ENCODE data around the gene THADA. TPM values are rescaled to one million over a fixed set of nuclear protein-coding genes. Genes with fewer than 3 reads are reported as not detected.
A peak's percentile ranks its signal among the peaks of the same experiment; 100 is the strongest.

The THADA gene
- total and polyA plus RNA-seq, 4 experiments from 2014 or later = 20.3 to 44.8 (median 32.8) TPM

- no peak for DNase-seq
- H3K9me3 ChIP-seq (ENCODE audit: control insufficient read depth in 1 of 2, low read length in 2 of 2) = no peaks in the 10 kb centered on the region
- no peak overlapping the region for H3K4me3 ChIP-seq (ENCODE audit: low read length in 2 of 2)
- H3K4me1 Mint-ChIP-seq = peaks cover 0 to 6% (median 3%) of the 10 kb centered on the region in 4 donors
- no peaks in the 10 kb centered on the region for H3K27me3 Mint-ChIP-seq
- peaks cover 0 to 2% (median 0%) of the 10 kb centered on the region in 8 donors for H3K9me3 Mint-ChIP-seq
- H3K36me3 Mint-ChIP-seq = peaks cover 50 to 53% of the 10 kb centered on the region in 2 donors
- intact Hi-C loops (cut with micrococcal nuclease) = no loop called here
- peak overlapping the region in 3 of 7 donors; percentile 4 to 43 (median 31) for H3K27ac Mint-ChIP-seq
- H3K27me3 ChIP-seq (ENCODE audit: insufficient read depth, low read length) = no peaks in the 10 kb centered on the region
- ChIA-PET POLR2A (ENCODE audit: partially characterized antibody) (no interaction called here), CTCF (ENCODE audit: partially characterized antibody) (no interaction called here)
- H3K4me3 Mint-ChIP-seq = no peak overlapping the region
- H3K27ac ChIP-seq (ENCODE audit: low read depth, low read length) = no peak overlapping the region
- H3K4me1 ChIP-seq (ENCODE audit: insufficient read depth, low read length) = no peaks in the 10 kb centered on the region
- H3K36me3 ChIP-seq (ENCODE audit: insufficient read depth, low read length) = no peaks in the 10 kb centered on the region
These were observed 252.1 kb downstream of the THADA start for GRCh38 chr2:43343573-43344304.

- H3K36me3 ChIP-seq (ENCODE audit: insufficient read depth, low read length) = no peaks in the 10 kb centered on the region
- H3K36me3 Mint-ChIP-seq = peaks cover 52 to 60% of the 10 kb centered on the region in 2 donors
- no peaks in the 10 kb centered on the region for H3K9me3 Mint-ChIP-seq
- H3K27me3 Mint-ChIP-seq = no peaks in the 10 kb centered on the region
- H3K4me3 ChIP-seq (ENCODE audit: low read length in 2 of 2) = no peak overlapping the region
- H3K9me3 ChIP-seq (ENCODE audit: control insufficient read depth in 1 of 2, low read length in 2 of 2) = no peaks in the 10 kb centered on the region
- H3K27ac ChIP-seq (ENCODE audit: low read depth, low read length) = no peak overlapping the region
- H3K27me3 ChIP-seq (ENCODE audit: insufficient read depth, low read length) = no peaks in the 10 kb centered on the region
- intact Hi-C loops (cut with micrococcal nuclease) = no loop called here
- DNase-seq = no peak
- H3K27ac Mint-ChIP-seq = peak overlapping the region in 3 of 7 donors; percentile 2 to 56 (median 31)
- POLR2A ChIA-PET (ENCODE audit: partially characterized antibody) = no interaction called here
- no peaks in the 10 kb centered on the region for H3K4me1 ChIP-seq (ENCODE audit: insufficient read depth, low read length)
- H3K4me1 Mint-ChIP-seq = peaks cover 0 to 3% (median under 1%) of the 10 kb centered on the region in 4 donors
- no peak overlapping the region for H3K4me3 Mint-ChIP-seq
- CTCF ChIA-PET (ENCODE audit: partially characterized antibody) = interaction anchor here (1.2 kb wide), 1 partner anchor 143 kb away, joined by 3 read pairs; no protein-coding TSS in a partner anchor
These were observed 253.7 kb downstream of the THADA start for GRCh38 chr2:43341959-43342757.

GRCh38 chr2:43340945-43341356, 254.9 kb downstream of the THADA start:
- no peaks in the 10 kb centered on the region for H3K9me3 Mint-ChIP-seq
- H3K27me3 Mint-ChIP-seq = no peaks in the 10 kb centered on the region
- no peak overlapping the region for H3K4me3 ChIP-seq (ENCODE audit: low read length in 2 of 2)
- intact Hi-C loops (cut with micrococcal nuclease) = no loop called here
- H3K4me1 Mint-ChIP-seq = peaks cover 0 to 1% (median under 1%) of the 10 kb centered on the region in 4 donors
- no peak overlapping the region for H3K27ac ChIP-seq (ENCODE audit: low read depth, low read length)
- DNase-seq = no peak
- ChIA-PET POLR2A (ENCODE audit: partially characterized antibody) (interaction anchor here (0.9 kb wide), 1 partner anchor 11 kb away, joined by 3 read pairs; no protein-coding TSS in a partner anchor), CTCF (ENCODE audit: partially characterized antibody) (interaction anchor here (0.9 to 1.0 kb wide), 2 partner anchors 28 to 144 kb away, joined by 3 read pairs; no protein-coding TSS in a partner anchor)
- H3K4me1 ChIP-seq (ENCODE audit: insufficient read depth, low read length) = no peaks in the 10 kb centered on the region
- no peak overlapping the region for H3K27ac Mint-ChIP-seq
- no peak overlapping the region for H3K4me3 Mint-ChIP-seq
- H3K27me3 ChIP-seq (ENCODE audit: insufficient read depth, low read length) = no peaks in the 10 kb centered on the region
- no peaks in the 10 kb centered on the region for H3K9me3 ChIP-seq (ENCODE audit: control insufficient read depth in 1 of 2, low read length in 2 of 2)
- H3K36me3 Mint-ChIP-seq = peaks cover 60 to 63% of the 10 kb centered on the region in 2 donors
- H3K36me3 ChIP-seq (ENCODE audit: insufficient read depth, low read length) = no peaks in the 10 kb centered on the region

- H3K36me3 ChIP-seq (ENCODE audit: insufficient read depth, low read length) = no peaks in the 10 kb centered on the region
- H3K4me3 Mint-ChIP-seq = no peak overlapping the region
- H3K9me3 Mint-ChIP-seq = no peaks in the 10 kb centered on the region
- intact Hi-C loops (cut with micrococcal nuclease) = no loop called here
- ChIA-PET CTCF (ENCODE audit: partially characterized antibody) (interaction anchor here (1.0 kb wide), 1 partner anchor 27 kb away, joined by 3 read pairs; no protein-coding TSS in a partner anchor), POLR2A (ENCODE audit: partially characterized antibody) (no interaction called here)
- peaks cover 60 to 65% of the 10 kb centered on the region in 2 donors for H3K36me3 Mint-ChIP-seq
- H3K4me1 Mint-ChIP-seq = peaks cover 0 to 1% (median under 1%) of the 10 kb centered on the region in 4 donors
- no peak overlapping the region for H3K27ac Mint-ChIP-seq
- no peak for DNase-seq
- H3K27me3 ChIP-seq (ENCODE audit: insufficient read depth, low read length) = no peaks in the 10 kb centered on the region
- no peaks in the 10 kb centered on the region for H3K4me1 ChIP-seq (ENCODE audit: insufficient read depth, low read length)
- no peak overlapping the region for H3K27ac ChIP-seq (ENCODE audit: low read depth, low read length)
- no peak overlapping the region for H3K4me3 ChIP-seq (ENCODE audit: low read length in 2 of 2)
- H3K9me3 ChIP-seq (ENCODE audit: control insufficient read depth in 1 of 2, low read length in 2 of 2) = no peaks in the 10 kb centered on the region
- H3K27me3 Mint-ChIP-seq = no peaks in the 10 kb centered on the region
These were observed 255.8 kb downstream of the THADA start for GRCh38 chr2:43340066-43340465.

- peaks cover 45 to 52% of the 10 kb centered on the region in 2 donors for H3K36me3 Mint-ChIP-seq
- Histone ChIP-seq H3K9me3 (ENCODE audit: control insufficient read depth in 1 of 2, low read length in 2 of 2) (no peaks in the 10 kb centered on the region), H3K36me3 (ENCODE audit: insufficient read depth, low read length) (no peaks in the 10 kb centered on the region), H3K27me3 (ENCODE audit: insufficient read depth, low read length) (no peaks in the 10 kb centered on the region), H3K27ac (ENCODE audit: low read depth, low read length) (no peak overlapping the region), H3K4me1 (ENCODE audit: insufficient read depth, low read length) (no peaks in the 10 kb centered on the region), H3K4me3 (ENCODE audit: low read length in 2 of 2) (no peak overlapping the region)
- no peak overlapping the region for H3K27ac Mint-ChIP-seq
- peaks cover 0 to 1% (median 0%) of the 10 kb centered on the region in 4 donors for H3K4me1 Mint-ChIP-seq
- no peaks in the 10 kb centered on the region for H3K27me3 Mint-ChIP-seq
- ChIA-PET CTCF (ENCODE audit: partially characterized antibody) (interaction anchor here (0.9 to 1.3 kb wide), 2 partner anchors 15 to 386 kb away, joined by 3 to 4 read pairs; no protein-coding TSS in a partner anchor), POLR2A (ENCODE audit: partially characterized antibody) (interaction anchor here (0.6 kb wide), 1 partner anchor 105 kb away, joined by 4 read pairs; no protein-coding TSS in a partner anchor)
- no peaks in the 10 kb centered on the region for H3K9me3 Mint-ChIP-seq
- intact Hi-C loops (cut with micrococcal nuclease) = no loop called here
- DNase-seq = no peak
- H3K4me3 Mint-ChIP-seq = no peak overlapping the region
These were observed 262.1 kb downstream of the THADA start for GRCh38 chr2:43333656-43334144.

- no peak overlapping the region for H3K4me3 ChIP-seq (ENCODE audit: low read length in 2 of 2)
- H3K4me1 Mint-ChIP-seq = peaks cover 0 to 1% (median 0%) of the 10 kb centered on the region in 4 donors
- no peak overlapping the region for H3K27ac Mint-ChIP-seq
- ChIA-PET POLR2A (ENCODE audit: partially characterized antibody) (no interaction called here), CTCF (ENCODE audit: partially characterized antibody) (interaction anchor here (1.3 kb wide), 1 partner anchor 386 kb away, joined by 4 read pairs; no protein-coding TSS in a partner anchor)
- intact Hi-C loops (cut with micrococcal nuclease) = no loop called here
- peaks cover 41 to 47% of the 10 kb centered on the region in 2 donors for H3K36me3 Mint-ChIP-seq
- no peaks in the 10 kb centered on the region for H3K9me3 Mint-ChIP-seq
- no peaks in the 10 kb centered on the region for H3K4me1 ChIP-seq (ENCODE audit: insufficient read depth, low read length)
- no peaks in the 10 kb centered on the region for H3K27me3 ChIP-seq (ENCODE audit: insufficient read depth, low read length)
- no peaks in the 10 kb centered on the region for H3K27me3 Mint-ChIP-seq
- no peaks in the 10 kb centered on the region for H3K36me3 ChIP-seq (ENCODE audit: insufficient read depth, low read length)
- H3K9me3 ChIP-seq (ENCODE audit: control insufficient read depth in 1 of 2, low read length in 2 of 2) = no peaks in the 10 kb centered on the region
- DNase-seq = no peak
- no peak overlapping the region for H3K4me3 Mint-ChIP-seq
- H3K27ac ChIP-seq (ENCODE audit: low read depth, low read length) = no peak overlapping the region
These were observed 262.7 kb downstream of the THADA start for GRCh38 chr2:43333101-43333655.
